HAP-1 (cell line): ENCODE results near the gene ZYG11A.

Experiments
- DNase-seq, 2 experiments: peaks; one replicate each; pipeline ENCODE4 v3.0.0-alpha.2; 2016 to 2020; ENCODE audit warnings: low spot score in 2 of 2
- H3K27me3 ChIP-seq: fragments of 250-450 bp; sonication (Bioruptor Pico); 2 replicates; pipeline ENCODE4 v1.5.1; 2020; ENCODE audit warnings: low read depth, mild to moderate bottlenecking, moderate library complexity
- H3K36me3 ChIP-seq: fragments of 250-450 bp; sonication (Bioruptor Pico); replicated peaks from 2 replicates; pipeline ENCODE4 v1.5.1; 2020; ENCODE audit warnings: mild to moderate bottlenecking
- H3K4me1 ChIP-seq: fragments of 250-450 bp; sonication (Bioruptor Pico); 2 replicates; pipeline ENCODE4 v1.5.1; 2020; ENCODE audit warnings: mild to moderate bottlenecking
- H3K4me3 ChIP-seq: fragments of 250-450 bp; sonication (Bioruptor Pico); 2 replicates; pipeline ENCODE4 v1.5.1; 2020; ENCODE audit warnings: mild to moderate bottlenecking, moderate library complexity
- H3K9me3 ChIP-seq: fragments of 250-450 bp; sonication (Bioruptor Pico); 2 replicates; pipeline ENCODE4 v1.5.1; 2020; ENCODE audit warnings: mild to moderate bottlenecking, moderate library complexity
- in situ Hi-C: fragments of 300-500 bp; cut with MboI; formaldehyde crosslinking; loops from 3 replicates; pipeline ENCODE4 v1.14.3; 2020; ENCODE audit warnings: low sequenced_read_pairs, inconsistent platforms, mixed read lengths

The ZYG11A gene

DNA sequence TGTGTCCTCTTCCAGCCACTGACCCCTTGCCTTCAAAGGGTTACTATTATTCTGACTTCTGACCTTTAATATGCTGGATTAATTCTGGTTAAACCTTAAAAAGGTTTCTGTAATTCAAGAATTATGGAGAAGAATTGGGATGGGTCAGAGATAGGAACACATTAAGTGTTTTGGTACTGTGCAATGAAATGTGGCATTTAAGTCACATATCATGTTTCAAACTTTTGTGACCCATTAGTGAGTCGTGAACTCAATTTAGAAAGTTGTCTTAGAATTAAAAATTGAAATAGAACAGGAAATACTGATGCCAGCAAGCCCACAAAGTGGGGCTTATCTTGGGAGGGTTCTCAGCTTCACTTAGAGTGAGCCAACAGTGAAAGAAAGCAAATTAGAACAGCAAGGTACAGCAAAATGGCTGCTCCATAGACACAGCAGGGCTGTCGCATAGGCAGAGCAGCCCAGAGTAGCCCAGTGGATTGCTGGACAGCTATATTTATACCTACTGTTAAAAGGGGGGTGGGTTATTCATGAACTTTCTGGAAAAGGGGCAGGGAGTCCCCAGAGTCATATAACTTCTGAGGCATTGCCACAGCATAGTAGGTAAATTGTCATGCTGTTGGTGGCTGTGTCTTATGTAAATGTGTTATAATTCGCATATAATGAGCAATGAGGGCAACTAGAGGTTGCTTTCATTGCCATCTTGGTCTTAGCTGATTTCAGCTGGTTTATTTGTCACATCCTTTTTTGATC lies 95.0 kb downstream of the ZYG11A start:
- in situ Hi-C loops, result no loop called here
- H3K4me3 ChIP-seq, result no peak overlapping the region
- H3K27me3 ChIP-seq, result no peaks in the 10 kb centered on the region
- DNase-seq, result no peak
- no peaks in the 10 kb centered on the region for H3K9me3 ChIP-seq
- H3K4me1 ChIP-seq, result no peaks in the 10 kb centered on the region; the same call in 1 of the 2 replicates
- H3K36me3 ChIP-seq, result no peaks in the 10 kb centered on the region

- DNase-seq, result no peak
- H3K27me3 ChIP-seq, result no peaks in the 10 kb centered on the region
- no peak overlapping the region for H3K4me3 ChIP-seq
- no peaks in the 10 kb centered on the region for H3K36me3 ChIP-seq
- in situ Hi-C loops, result no loop called here
- no peaks in the 10 kb centered on the region for H3K9me3 ChIP-seq
- no peaks in the 10 kb centered on the region; the same call in 1 of the 2 replicates for H3K4me1 ChIP-seq
Measured at GRCh38 chr1:52938183-52938451, 95.6 kb downstream of the ZYG11A start.

GRCh38 chr1:52943876-52944416 lies 101.4 kb downstream of the ZYG11A start:
- H3K27me3 ChIP-seq, result no peaks in the 10 kb centered on the region
- DNase-seq, result no peak
- H3K36me3 ChIP-seq, result no peaks in the 10 kb centered on the region
- H3K4me1 ChIP-seq, result no peaks in the 10 kb centered on the region
- in situ Hi-C loops, result no loop called here
- H3K4me3 ChIP-seq, result no peak overlapping the region
- H3K9me3 ChIP-seq, result no peaks in the 10 kb centered on the region

- H3K4me1 ChIP-seq, result no peaks in the 10 kb centered on the region
- no peaks in the 10 kb centered on the region for H3K36me3 ChIP-seq
- H3K27me3 ChIP-seq, result no peaks in the 10 kb centered on the region
- in situ Hi-C loops, result no loop called here
- no peaks in the 10 kb centered on the region for H3K9me3 ChIP-seq
- no peak for DNase-seq
- no peak overlapping the region for H3K4me3 ChIP-seq
Measured at GRCh38 chr1:52944566-52944965, 102.0 kb downstream of the ZYG11A start.
